KG1 (cell line): ENCODE measurements around the gene NKX2-3.

ENCODE experiments used
- DNase-seq: peaks from one replicate; lab custom pipeline; 2025; lab: John Stamatoyannopoulos, UW

NKX2-3 gene

GRCh38 chr10:99532687-99533495 lies at the start of gene NKX2-3:
Gene NKX2-3 (plus strand): TSS chr10:99532942. CDS start chr10:99533132, 190 bp downstream.
- DNase-seq = no peak

DNA sequence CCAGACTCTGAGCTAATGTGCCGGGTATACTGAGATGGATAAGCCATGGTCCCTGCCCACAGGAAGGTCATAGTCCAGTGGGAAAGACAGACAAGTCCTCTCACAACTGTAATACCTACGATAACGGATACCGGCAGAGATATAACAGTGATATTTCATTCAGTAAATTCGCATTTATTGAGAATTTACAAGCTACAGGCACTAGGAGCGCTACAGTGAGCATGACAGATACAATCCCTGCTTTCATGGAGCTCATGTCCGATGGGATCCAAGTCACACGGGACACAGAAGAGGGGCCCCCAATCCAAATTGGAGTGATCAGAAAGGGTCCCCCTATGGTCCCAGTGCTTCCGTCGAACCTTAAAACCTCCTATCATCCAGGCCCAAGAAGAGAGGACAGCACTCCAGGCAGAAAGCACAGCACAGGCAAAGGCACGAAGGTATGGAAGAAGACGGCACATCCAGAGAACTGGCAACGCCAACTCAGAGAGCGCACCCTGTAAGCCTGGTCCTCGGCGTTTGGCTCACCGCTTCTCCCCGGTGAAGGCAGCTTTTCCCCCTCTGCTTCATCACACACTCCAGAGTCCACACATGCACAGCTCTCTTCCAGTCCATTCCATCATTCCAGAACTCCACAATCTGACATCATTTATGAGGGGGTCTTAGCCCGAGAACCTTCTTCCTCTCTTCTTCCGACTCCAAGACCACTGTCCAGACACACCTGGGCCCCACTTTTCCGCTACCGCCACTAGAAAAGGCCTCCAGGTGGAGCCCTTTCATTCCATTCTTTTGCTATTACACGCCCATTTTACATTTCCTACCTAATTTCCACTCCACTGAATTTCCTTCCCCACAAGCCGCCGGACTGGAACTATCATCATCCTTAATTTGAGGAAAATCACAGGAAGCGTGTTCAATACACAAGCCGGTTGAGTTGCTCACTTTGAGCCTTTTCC lies 47.8 kb upstream of the NKX2-3 start:
- no peak for DNase-seq

- DNase-seq = no peak
Measured at GRCh38 chr10:99487125-99487807, 45.5 kb upstream of the NKX2-3 start.

GRCh38 chr10:99489271-99489670 lies 43.5 kb upstream of the NKX2-3 start:
- DNase-seq = no peak

- DNase-seq = no peak
Measured at GRCh38 chr10:99497343-99498025, 35.3 kb upstream of the NKX2-3 start.

DNA sequence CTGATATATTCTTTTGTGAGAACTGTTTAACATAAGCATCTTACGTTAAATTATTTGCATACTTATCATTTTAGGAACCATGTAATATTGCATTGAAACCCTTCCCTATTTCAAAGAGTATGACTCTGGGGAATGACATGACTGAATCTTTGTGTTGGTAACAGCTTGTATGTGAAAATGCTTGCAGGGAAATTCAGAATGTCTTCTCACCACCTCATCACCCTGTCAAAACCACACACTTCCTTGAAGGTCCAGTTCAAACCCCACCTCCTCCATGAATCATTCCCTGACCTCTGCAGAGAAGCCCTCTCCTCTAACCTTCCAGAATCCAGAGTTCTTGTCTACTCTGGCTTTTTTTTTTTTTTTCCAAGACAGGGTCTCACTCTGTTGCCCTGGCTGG lies 26.3 kb upstream of the NKX2-3 start:
- DNase-seq = no peak

- DNase-seq = no peak
Measured at GRCh38 chr10:99507265-99507664, 25.5 kb upstream of the NKX2-3 start.

GRCh38 chr10:99513061-99513460 lies 19.7 kb upstream of the NKX2-3 start:
- no peak for DNase-seq

DNA sequence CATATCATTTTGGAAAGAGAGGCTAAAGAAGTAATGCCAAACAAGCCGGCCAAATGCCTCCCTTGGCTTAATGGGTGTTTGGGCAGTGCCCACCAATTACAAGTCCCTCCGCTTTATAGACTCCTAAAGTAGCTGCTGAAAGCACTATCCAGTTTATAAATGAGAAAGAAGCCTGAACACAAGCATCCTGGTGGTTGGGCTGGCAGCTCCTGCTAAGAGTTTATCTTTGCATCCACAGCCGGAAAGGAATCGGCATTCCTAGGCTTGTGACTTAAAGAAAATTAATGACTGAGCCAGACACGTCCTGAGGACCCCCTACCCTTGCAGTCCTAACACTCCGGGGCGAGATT lies 13.1 kb upstream of the NKX2-3 start:
- DNase-seq = no peak

DNA sequence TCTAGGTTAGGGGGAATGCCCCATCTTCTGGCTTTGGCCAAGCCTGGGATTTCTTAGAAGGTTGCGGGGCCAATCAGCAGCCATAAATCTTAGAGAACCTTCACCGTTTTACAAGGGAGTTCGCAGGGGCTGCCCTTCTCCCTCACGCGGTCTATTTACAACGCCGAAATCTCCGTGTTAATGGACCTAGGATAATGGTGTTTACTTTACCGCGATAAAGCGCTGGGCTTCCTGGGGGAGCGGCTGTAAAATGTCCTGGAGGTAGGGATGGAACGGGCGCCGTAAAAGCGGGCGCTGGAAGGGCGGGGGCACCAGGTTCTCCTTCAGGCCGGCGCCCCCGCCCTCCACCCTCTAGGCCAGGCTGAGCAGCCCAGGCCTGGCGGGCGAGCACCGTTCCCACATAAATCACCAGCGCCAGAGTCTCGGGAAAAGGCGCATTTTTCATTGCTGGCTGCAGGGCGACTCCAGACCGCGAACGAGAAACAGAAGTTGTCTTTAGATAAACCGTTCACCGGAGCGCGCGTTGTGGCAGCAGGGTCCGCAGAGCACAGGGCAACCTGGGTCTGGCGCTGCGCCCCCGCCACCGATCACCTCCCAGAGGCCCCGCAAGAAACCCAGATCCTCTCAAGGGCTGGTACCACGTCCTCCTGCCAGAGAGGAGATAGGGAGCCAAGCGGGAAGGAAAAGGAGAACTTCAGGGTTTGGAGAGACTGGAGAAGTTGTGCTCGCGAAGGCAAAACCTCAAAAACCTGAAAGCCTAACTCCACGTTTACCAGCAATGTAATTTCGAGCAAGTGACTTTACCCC lies 12.5 kb upstream of the NKX2-3 start:
- no peak for DNase-seq

- no peak for DNase-seq
Measured at GRCh38 chr10:99520847-99521764, 11.6 kb upstream of the NKX2-3 start.

DNA sequence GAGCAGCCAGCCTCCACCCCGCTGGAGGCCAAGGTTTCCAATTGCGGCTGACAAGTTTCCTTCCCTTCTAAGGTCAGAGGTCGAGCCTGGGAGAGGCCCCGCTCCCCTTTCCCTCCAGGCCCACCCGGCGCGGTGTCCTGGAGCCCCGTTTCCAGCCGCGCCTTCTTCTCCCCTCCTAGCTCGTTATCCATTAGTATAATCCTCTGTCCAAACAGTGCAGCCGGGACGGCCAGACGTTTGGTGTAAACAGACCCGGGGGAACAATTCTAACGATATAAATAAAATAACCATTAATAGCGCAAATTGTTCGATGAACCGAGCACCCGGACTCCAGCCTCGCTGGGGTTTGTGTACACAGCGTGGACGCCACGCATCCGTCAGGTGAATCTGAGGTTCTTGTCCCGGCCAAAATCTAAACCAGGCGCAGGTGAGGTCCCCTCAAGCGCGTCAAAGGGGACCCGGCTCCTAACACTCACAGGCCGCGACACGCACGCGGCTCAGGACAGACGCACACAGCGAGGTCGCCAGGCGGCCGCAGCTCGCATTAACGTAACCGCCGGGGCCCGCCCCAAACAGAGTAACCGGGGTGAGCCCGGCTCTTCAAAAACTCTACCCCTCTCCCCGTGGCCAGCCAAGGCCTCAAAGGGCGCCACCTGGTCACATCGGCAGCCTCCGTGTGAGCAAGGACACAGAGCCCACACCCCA lies 10.8 kb upstream of the NKX2-3 start:
- no peak for DNase-seq

GRCh38 chr10:99522470-99523250 lies 10.1 kb upstream of the NKX2-3 start:
- no peak for DNase-seq

DNA sequence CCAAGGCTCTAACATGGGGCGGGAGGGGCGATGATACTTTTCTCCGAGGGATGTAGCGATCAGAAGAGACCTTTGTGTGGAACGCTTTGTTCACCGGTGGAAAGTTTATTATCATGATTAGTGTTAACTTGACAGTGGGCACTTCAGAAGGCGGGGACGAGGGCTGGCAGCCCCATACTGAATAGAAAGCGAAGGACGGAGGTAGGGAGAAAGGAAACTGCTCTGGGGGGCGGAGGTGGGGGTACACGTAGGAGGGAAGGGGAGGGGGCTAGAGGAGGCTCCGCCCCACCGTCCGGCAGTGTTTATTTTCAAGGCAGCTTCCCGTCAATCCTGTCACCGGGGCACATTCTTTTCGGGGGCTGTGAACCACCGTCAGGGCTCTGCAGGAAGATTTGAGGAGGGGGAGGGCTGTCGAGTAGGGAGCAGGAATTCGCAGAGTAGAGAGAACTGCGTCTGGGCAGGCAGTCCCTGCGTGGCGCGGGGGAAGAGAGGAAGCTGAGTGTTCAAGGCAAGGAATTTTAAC lies 9.4 kb upstream of the NKX2-3 start:
- no peak for DNase-seq

- no peak for DNase-seq
Measured at GRCh38 chr10:99524050-99524666, 8.6 kb upstream of the NKX2-3 start.

DNA sequence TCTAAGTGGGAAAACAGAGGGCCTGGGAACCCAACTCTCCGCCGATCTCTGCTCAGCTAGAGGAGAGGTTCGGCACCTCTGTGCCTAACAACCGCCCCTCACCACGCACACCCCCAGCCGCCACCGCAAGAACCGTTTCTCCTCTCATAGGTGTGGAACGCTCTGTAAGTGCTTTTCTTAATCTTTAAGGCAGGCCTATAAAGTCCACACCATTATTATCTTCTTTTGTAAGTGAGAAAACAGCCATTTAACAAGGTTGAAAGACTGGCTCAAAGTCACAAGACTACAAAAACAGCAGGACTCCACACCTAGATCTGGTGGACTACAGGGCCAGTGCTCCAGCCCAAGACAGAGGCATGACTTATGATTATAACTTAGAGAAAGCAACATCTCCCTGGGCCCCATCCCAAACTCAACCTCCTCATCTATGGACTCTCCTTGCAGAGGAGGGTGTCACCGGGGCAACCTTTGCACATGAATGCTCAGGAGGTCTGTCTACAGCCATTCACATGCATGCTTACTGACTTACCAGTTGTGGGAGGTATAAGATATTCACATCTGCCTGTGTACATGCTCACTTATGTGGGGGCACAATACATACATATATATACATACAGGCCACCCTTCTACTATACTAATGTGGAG lies 7.9 kb upstream of the NKX2-3 start:
- no peak for DNase-seq

DNA sequence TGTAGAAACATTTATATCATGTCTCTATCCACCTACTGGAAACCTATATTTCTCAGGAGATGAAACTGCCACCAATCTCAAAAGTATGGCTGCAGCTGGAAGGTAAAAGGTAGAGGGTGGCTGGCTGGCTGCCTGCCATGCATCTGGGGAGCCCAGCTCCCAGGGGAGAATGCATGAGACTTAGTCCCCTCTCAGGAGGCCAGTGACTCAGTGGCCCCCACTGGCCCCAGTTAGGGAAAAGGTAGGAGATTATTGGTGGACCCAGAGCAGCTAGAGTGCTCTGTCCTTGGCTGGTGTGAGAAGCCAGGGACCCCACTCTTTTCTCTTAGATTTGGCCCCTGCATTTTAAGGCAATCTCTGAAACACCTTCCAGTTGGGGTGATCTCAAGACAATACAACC lies 6.8 kb upstream of the NKX2-3 start:
- DNase-seq = no peak
